Neural crest cell (in vitro differentiated cells): ENCODE measurements around the gene CFAP77. TPM values are rescaled to one million over a fixed set of nuclear protein-coding genes. Genes with fewer than 3 reads are reported as not detected.

ENCODE experiments used
- DNase-seq: peaks from one replicate; pipeline ENCODE4 v3.0.0; 2021; ENCODE audit warnings: low read depth, mixed read lengths, low spot score
- H3K27ac Mint-ChIP-seq: one replicate; pipeline ENCODE4 v1.8.0; 2021; ENCODE audit warnings: mild to moderate bottlenecking, mixed read lengths; ENCODE audit not compliant: unreplicated experiment
- H3K27me3 Mint-ChIP-seq: 2 replicates; pipeline ENCODE4 v1.8.0; 2021; ENCODE audit warnings: low read depth, mild to moderate bottlenecking, mixed read lengths
- H3K36me3 Mint-ChIP-seq: 2 replicates; pipeline ENCODE4 v1.8.0; 2021; ENCODE audit warnings: low read depth, mild to moderate bottlenecking, mixed read lengths
- H3K4me1 Mint-ChIP-seq: 2 replicates; pipeline ENCODE4 v1.8.0; 2021; ENCODE audit warnings: mixed read lengths
- H3K4me3 Mint-ChIP-seq: one replicate; pipeline ENCODE4 v1.8.0; 2021; ENCODE audit warnings: mild to moderate bottlenecking, mixed read lengths
- H3K9me3 Mint-ChIP-seq: 2 replicates; pipeline ENCODE4 v1.8.0; 2021; ENCODE audit warnings: mixed read lengths
- CTCF ChIP-seq: fragments of 200-600 bp; sonication (generic); conservative IDR thresholded peaks from 2 replicates; pipeline ENCODE4 v1.5.0; 2021; ENCODE audit warnings: antibody characterized with exemption, mild to moderate bottlenecking
- total RNA-seq: library from RNA; stranded (reverse); gene quantifications from 2 replicates; pipeline ENCODE4 v1.2.1, GENCODE V29; 2021

Gene CFAP77
- total RNA-seq, 1 donor from 2014 or later = 0.23 TPM

GRCh38 chr9:132507670-132508469, 97.9 kb downstream of the CFAP77 start:
- H3K9me3 Mint-ChIP-seq = no peaks in the 10 kb centered on the region
- H3K4me3 Mint-ChIP-seq = no peak overlapping the region
- peaks cover 9% of the 10 kb centered on the region for H3K4me1 Mint-ChIP-seq
- no peak overlapping the region for H3K27ac Mint-ChIP-seq
- TF ChIP-seq CTCF = peak; percentile 89
- DNase-seq = peak; percentile 81
- peaks cover 14% of the 10 kb centered on the region for H3K27me3 Mint-ChIP-seq
- no peaks in the 10 kb centered on the region for H3K36me3 Mint-ChIP-seq

- Mint-ChIP-seq H3K4me3 (no peak overlapping the region), H3K27me3 (peaks cover 11% of the 10 kb centered on the region), H3K36me3 (no peaks in the 10 kb centered on the region), H3K4me1 (peaks cover 9% of the 10 kb centered on the region), H3K27ac (no peak overlapping the region), H3K9me3 (no peaks in the 10 kb centered on the region)
- TF ChIP-seq CTCF = no peak
- DNase-seq = no peak
Observed at GRCh38 chr9:132509928-132510874, 100.2 kb downstream of the CFAP77 start.

- H3K9me3 Mint-ChIP-seq = no peaks in the 10 kb centered on the region
- no peak for DNase-seq
- H3K27ac Mint-ChIP-seq = peak overlapping the region; percentile 35
- TF ChIP-seq CTCF = no peak
- H3K4me1 Mint-ChIP-seq = peaks cover 9% of the 10 kb centered on the region
- H3K27me3 Mint-ChIP-seq = peaks cover 4% of the 10 kb centered on the region
- no peaks in the 10 kb centered on the region for H3K36me3 Mint-ChIP-seq
- H3K4me3 Mint-ChIP-seq = no peak overlapping the region
Observed at GRCh38 chr9:132511191-132511999, 101.4 kb downstream of the CFAP77 start.

- Mint-ChIP-seq H3K27ac (no peak overlapping the region), H3K27me3 (no peaks in the 10 kb centered on the region), H3K9me3 (no peaks in the 10 kb centered on the region), H3K36me3 (no peaks in the 10 kb centered on the region), H3K4me3 (no peak overlapping the region), H3K4me1 (no peaks in the 10 kb centered on the region)
- no peak for TF ChIP-seq CTCF
- DNase-seq = no peak
Observed at GRCh38 chr9:132513416-132513815, 103.4 kb downstream of the CFAP77 start.
